PC-9 (cell line): ENCODE results near the gene HSPA1L.

Source experiments
- EZH2 ChIP-seq: fragments of 200-600 bp; sonication (generic); IDR thresholded peaks from 2 replicates; pipeline ENCODE4 v1.8.0; 2017; ENCODE audit warnings: antibody characterized with exemption, low read depth
- TF ChIP-seq, protein P1 (sequence below): fragments of 200-600 bp; sonication (generic); conservative IDR thresholded peaks from 2 replicates; pipeline ENCODE4 v1.6.1; 2017; ENCODE audit warnings: mixed run types, antibody characterized with exemption, mild to moderate bottlenecking, moderate library complexity

DNA sequence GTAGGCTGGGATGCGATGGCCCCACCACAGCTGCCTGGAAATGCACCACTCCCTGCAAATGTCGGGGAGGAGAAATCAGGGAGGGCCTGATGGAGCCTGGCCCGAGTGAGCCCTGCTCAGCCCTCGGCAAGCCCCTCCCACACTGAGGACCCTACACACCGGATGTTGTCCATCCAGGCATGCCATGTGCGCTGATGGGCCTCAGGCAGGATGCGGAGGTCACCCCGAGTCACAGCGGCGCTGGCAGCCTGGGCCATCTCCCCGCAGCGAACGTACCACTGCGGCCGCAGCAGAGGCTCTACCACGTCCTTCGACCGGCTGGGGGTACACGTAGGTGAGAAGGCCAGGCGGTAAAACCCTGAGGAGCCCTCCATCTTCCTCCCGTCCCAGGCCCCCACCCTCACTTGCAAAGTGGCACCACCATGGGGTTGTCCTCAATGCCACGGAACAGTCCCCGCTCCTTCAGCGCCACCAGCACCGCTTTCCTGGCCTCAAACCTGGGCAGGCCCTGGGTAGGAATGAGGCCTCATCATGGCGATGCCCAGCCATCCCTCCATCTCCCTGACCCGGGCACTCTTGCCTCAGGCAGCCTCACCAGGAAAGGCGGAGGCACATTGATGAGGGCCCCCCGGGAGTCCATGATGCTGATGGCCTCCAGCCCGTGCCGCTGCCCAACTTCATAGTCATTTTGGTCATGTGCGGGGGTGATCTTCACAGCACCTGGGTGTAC lies 32.8 kb downstream of the HSPA1L start:
- TF ChIP-seq, protein P1, sequence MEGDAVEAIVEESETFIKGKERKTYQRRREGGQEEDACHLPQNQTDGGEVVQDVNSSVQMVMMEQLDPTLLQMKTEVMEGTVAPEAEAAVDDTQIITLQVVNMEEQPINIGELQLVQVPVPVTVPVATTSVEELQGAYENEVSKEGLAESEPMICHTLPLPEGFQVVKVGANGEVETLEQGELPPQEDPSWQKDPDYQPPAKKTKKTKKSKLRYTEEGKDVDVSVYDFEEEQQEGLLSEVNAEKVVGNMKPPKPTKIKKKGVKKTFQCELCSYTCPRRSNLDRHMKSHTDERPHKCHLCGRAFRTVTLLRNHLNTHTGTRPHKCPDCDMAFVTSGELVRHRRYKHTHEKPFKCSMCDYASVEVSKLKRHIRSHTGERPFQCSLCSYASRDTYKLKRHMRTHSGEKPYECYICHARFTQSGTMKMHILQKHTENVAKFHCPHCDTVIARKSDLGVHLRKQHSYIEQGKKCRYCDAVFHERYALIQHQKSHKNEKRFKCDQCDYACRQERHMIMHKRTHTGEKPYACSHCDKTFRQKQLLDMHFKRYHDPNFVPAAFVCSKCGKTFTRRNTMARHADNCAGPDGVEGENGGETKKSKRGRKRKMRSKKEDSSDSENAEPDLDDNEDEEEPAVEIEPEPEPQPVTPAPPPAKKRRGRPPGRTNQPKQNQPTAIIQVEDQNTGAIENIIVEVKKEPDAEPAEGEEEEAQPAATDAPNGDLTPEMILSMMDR, result no peak
- no peak for TF ChIP-seq EZH2
